GM18498 (cell line): ENCODE results near the gene FXYD5.

Source experiments
- ATAC-seq: cut with Tn5 transposase; IDR thresholded peaks from one replicate; pipeline ENCODE4 v1.9.1; 2021; ENCODE audit warnings: mild to moderate bottlenecking, moderate library complexity; ENCODE audit not compliant: unreplicated experiment

The FXYD5 gene

GRCh38 chr19:35211545-35212230 lies 57.2 kb downstream of the FXYD5 start:
- ATAC-seq, result no peak

- no peak for ATAC-seq
Observed at GRCh38 chr19:35212241-35212640, 57.7 kb downstream of the FXYD5 start.

GRCh38 chr19:35213663-35214632 lies 59.4 kb downstream of the FXYD5 start:
- ATAC-seq, result peak; percentile 69

GRCh38 chr19:35214766-35215422 lies 60.4 kb downstream of the FXYD5 start:
- ATAC-seq, result no peak

GRCh38 chr19:35216016-35216832 lies 61.7 kb downstream of the FXYD5 start:
- no peak for ATAC-seq

GRCh38 chr19:35216833-35217648 lies 62.5 kb downstream of the FXYD5 start:
- no peak for ATAC-seq

GRCh38 chr19:35217649-35217990 lies 63.1 kb downstream of the FXYD5 start:
- no peak for ATAC-seq

GRCh38 chr19:35219008-35219407 lies 64.5 kb downstream of the FXYD5 start:
- no peak for ATAC-seq
